GM20000 (cell line): ENCODE data around the gene TRIM29.

ENCODE experiments used
- DNase-seq: peaks from one replicate; pipeline ENCODE4 v3.0.0; 2012; ENCODE audit warnings: low spot score
- TF ChIP-seq, protein P1 (sequence below): IDR thresholded peaks from 2 replicates; pipeline ENCODE4 v1.5.1; 2012; ENCODE audit warnings: mild to moderate bottlenecking, control low read depth; ENCODE audit errors: extremely low read depth, missing control alignments

TRIM29 gene

GRCh38 chr11:120106354-120107150 lies 31.4 kb downstream of the TRIM29 start:
- TF ChIP-seq, protein P1, sequence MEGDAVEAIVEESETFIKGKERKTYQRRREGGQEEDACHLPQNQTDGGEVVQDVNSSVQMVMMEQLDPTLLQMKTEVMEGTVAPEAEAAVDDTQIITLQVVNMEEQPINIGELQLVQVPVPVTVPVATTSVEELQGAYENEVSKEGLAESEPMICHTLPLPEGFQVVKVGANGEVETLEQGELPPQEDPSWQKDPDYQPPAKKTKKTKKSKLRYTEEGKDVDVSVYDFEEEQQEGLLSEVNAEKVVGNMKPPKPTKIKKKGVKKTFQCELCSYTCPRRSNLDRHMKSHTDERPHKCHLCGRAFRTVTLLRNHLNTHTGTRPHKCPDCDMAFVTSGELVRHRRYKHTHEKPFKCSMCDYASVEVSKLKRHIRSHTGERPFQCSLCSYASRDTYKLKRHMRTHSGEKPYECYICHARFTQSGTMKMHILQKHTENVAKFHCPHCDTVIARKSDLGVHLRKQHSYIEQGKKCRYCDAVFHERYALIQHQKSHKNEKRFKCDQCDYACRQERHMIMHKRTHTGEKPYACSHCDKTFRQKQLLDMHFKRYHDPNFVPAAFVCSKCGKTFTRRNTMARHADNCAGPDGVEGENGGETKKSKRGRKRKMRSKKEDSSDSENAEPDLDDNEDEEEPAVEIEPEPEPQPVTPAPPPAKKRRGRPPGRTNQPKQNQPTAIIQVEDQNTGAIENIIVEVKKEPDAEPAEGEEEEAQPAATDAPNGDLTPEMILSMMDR = no peak

DNA sequence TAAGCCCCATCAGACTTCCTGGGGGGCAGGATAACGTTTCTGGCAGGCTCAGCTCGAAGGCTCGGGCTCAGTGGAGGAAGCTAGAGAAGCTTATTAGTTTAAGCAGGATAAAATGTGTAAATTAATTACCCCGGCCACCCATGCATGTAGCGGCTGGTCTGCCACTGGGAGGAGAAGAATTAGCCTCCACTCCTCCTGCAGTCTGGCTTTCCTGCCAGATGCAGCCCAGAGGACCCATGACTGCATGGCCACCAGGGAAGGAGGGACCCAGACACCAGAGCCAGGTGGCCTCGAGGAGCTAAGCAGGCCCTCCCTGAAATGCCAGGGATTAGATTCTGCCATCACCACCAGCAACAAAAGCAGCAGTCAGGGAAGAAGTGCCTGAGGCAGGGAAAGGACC lies 32.3 kb downstream of the TRIM29 start:
- no peak for DNase-seq
- TF ChIP-seq, protein P1 = no peak

More at GRCh38 chr11:120106354-120107150, 31.4 kb downstream of the TRIM29 start:
- no peak for DNase-seq

DNA sequence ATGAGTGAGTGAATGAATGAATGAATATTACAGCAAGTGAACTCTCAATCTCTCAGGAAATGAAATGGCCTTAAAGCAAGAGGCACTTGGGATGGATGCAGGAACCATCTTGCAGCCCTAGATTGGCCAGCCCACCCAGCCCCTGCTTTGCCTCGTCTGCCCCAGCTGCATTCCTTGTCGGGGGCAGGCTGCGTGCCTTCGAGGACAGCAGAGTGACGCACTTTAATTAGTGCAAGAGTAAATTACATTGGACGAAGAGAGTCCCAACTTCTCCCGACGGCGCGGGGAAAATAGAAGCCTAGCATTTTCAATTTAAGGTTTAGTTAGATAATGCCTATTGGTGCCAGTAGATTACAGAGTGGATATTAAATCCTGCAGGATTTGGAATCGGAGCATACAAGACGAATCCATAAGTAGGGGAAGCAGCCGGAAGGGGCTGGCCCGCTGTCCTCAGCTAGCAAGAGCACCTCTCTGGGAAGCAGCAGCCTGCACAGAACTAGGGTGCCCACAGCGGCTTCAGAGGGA lies 33.8 kb downstream of the TRIM29 start:
- TF ChIP-seq, protein P1 = no peak
- no peak for DNase-seq

- TF ChIP-seq, protein P1 = no peak
- no peak for DNase-seq
Observed at GRCh38 chr11:120102864-120103122, 35.1 kb downstream of the TRIM29 start.

GRCh38 chr11:120102050-120102863 lies 35.7 kb downstream of the TRIM29 start:
- no peak for DNase-seq
- TF ChIP-seq, protein P1 = no peak

DNA sequence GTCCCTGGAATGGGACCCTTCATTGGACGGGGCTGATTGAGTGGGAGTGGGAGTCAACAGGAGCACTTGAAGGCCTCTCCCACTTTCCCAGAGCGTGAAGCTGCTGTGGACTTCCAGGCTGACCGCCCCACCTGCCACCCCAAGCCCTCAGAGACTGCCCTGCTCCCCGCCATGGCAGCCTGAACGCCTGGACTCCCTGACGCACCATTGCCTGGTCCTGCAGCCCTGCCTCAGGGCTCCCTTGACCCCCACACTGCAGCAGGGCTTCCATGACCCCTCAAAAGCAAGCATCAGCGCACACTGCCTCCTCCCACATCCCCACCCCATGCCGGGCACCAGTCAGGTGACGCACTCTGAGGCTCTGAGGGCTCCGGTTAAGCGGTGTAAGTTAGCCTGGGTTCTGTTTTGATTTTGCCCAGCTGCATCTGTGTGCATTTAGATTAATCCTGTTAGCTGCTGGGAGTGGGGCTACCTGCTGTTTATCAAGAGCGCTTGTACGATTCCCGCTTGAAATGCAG lies 39.4 kb downstream of the TRIM29 start:
- TF ChIP-seq, protein P1 = no peak
- no peak for DNase-seq
